H1 (cell line): Measurements from ENCODE around the gene CXCL14. TPM values are rescaled to one million over a fixed set of nuclear protein-coding genes. Genes with fewer than 3 reads are reported as not detected.

ENCODE experiments used
- CBX8 ChIP-seq: fragments of 300-800, 300-1000 bp; sonication (generic); IDR thresholded peaks from 2 replicates; pipeline ENCODE4 v1.7.1; 2016; ENCODE audit warnings: low read depth, low read length, borderline replicate concordance
- CREB1 ChIP-seq: IDR thresholded peaks from 2 replicates; pipeline ENCODE4 v1.6.1; 2012; ENCODE audit warnings: inconsistent platforms
- E2F6 ChIP-seq: IDR thresholded peaks from 2 replicates; pipeline ENCODE4 v1.6.1; 2012; ENCODE audit warnings: inconsistent platforms
- HDAC6 ChIP-seq: IDR thresholded peaks from one replicate; pipeline ENCODE4 v1.7.1; 2012; ENCODE audit warnings: low read depth, mild to moderate bottlenecking, inconsistent platforms, low read length, moderate library complexity
- polyA plus RNA-seq, 7 experiments: library from polyadenylated mRNA; depleted of rRNA in 3 of 7; stranded (reverse) in 5 of 7; unstranded in 2 of 7; fragments of >200 nt in 5 of 7; fragments of 200-250 nt in 2 of 7; gene quantifications; 1 replicate in 5 of 7; 2 replicates in 1 of 7; 4 replicates in 1 of 7; pipeline versions ENCODE4 v1.2.1 to v1.2.3, GENCODE V29; 2011 to 2013; ENCODE audit warnings: missing spikeins in 2 of 7, mixed read lengths in 2 of 7
- total RNA-seq: library from RNA; stranded (reverse); fragmentation: NEBNext Ultra II Directional; extraction: Animal tissue kit (Norgen Biotek cat#: 25700); gene quantifications from 2 replicates; pipeline ENCODE4 v1.2.1, GENCODE V29; 2021

CXCL14 gene
- total and polyA plus RNA-seq, 2 of the 8 experiments (the other 6 are each of a cell fraction or from before 2014, with no cell fraction given) = 1.5 to 1.8 TPM

GRCh38 chr5:135578305-135578684, 496 bp downstream of the CXCL14 start (continued):
- TF ChIP-seq CBX8 = no peak
- TF ChIP-seq HDAC6 = no peak
- TF ChIP-seq CREB1 = no peak
- TF ChIP-seq E2F6 = no peak
- TF ChIP-seq, all 59 proteins: peak for 2
